Measurements from ENCODE around the gene MBD2. TPM values are rescaled to one million over a fixed set of nuclear protein-coding genes. Genes with fewer than 3 reads are reported as not detected.

The MBD2 gene
- total and polyA plus RNA-seq, 11 donors, result 15.9 to 74.9 (median 44.6) TPM

- ATAC-seq (no peak), DNase-seq (no peak)
- Histone ChIP-seq H3K36me3 (peaks cover 0 to 23% (median 16%) of the 10 kb centered on the region in 9 donors), H3K27me3 (no peaks in the 10 kb centered on the region), H3K27ac (peak overlapping the region in 1 of 12 donors; percentile 66), H3K4me3 (no peak overlapping the region), H3K9me3 (peaks cover 0 to 5% (median 1%) of the 10 kb centered on the region in 12 donors), H3K4me1 (peaks cover 0 to 8% (median 0%) of the 10 kb centered on the region in 12 donors)
- TF ChIP-seq CTCF (IDR thresholded peaks at IDR 0.05), result no peak
- intact Hi-C loops (cut with DNase I), result no loop called here
- WGBS, 4 donors, result 86 to 93% (median 92%) methylated on average over 4 of the region's 4 CpGs
These were observed 75.8 kb downstream of the MBD2 start for GRCh38 chr18:54148678-54149077.

- ATAC-seq (no peak), DNase-seq (no peak)
- Histone ChIP-seq H3K36me3 (peaks cover 0 to 18% (median 10%) of the 10 kb centered on the region in 9 donors), H3K9me3 (peaks cover 0 to 10% (median 5%) of the 10 kb centered on the region in 12 donors), H3K4me3 (no peak overlapping the region), H3K27me3 (no peaks in the 10 kb centered on the region), H3K27ac (peak overlapping the region in 1 of 12 donors; percentile 66), H3K4me1 (peaks cover 0 to 8% (median 0%) of the 10 kb centered on the region in 12 donors)
- TF ChIP-seq CTCF (IDR thresholded peaks at IDR 0.05), result no peak
- TF ChIP-seq POLR2A (IDR thresholded peaks at IDR 0.05), result no peak
- intact Hi-C loops (cut with DNase I), result no loop called here
These were observed 76.3 kb downstream of the MBD2 start for GRCh38 chr18:54148151-54148550.

GRCh38 chr18:54147439-54147838, 77.0 kb downstream of the MBD2 start:
- WGBS, 4 donors, result 84 to 92% (median 88%) methylated on average over 2 of the region's 2 CpGs
- TF ChIP-seq POLR2A (IDR thresholded peaks at IDR 0.05) (no peak), CTCF (IDR thresholded peaks at IDR 0.05) (no peak)
- no peak for DNase-seq

GRCh38 chr18:54141041-54141608, 83.3 kb downstream of the MBD2 start:
- no peak overlapping the region for H3K27ac ChIP-seq
- no peak for ATAC-seq
- peaks cover 0 to 8% (median 0%) of the 10 kb centered on the region in 9 donors for H3K36me3 ChIP-seq
- no peaks in the 10 kb centered on the region for H3K27me3 ChIP-seq
- no peak overlapping the region for H3K4me3 ChIP-seq
- peaks cover 0 to 27% (median 10%) of the 10 kb centered on the region in 12 donors for H3K9me3 ChIP-seq
- DNase-seq, result no peak
- intact Hi-C loops (cut with DNase I), result no loop called here
- TF ChIP-seq POLR2A (IDR thresholded peaks at IDR 0.05) (no peak), CTCF (IDR thresholded peaks at IDR 0.05) (no peak)
- no peaks in the 10 kb centered on the region for H3K4me1 ChIP-seq
- 91 to 94% (median 92%) methylated on average over 3 of the region's 3 CpGs for WGBS, 4 donors

More at GRCh38 chr18:54147439-54147838, 77.0 kb downstream of the MBD2 start:
- ATAC-seq, result no peak
- Histone ChIP-seq H3K27ac (no peak overlapping the region), H3K4me3 (no peak overlapping the region), H3K27me3 (no peaks in the 10 kb centered on the region), H3K9me3 (peaks cover 0 to 16% (median 5%) of the 10 kb centered on the region in 12 donors), H3K36me3 (peaks cover 0 to 11% (median 6%) of the 10 kb centered on the region in 9 donors), H3K4me1 (peaks cover 0 to 8% (median 0%) of the 10 kb centered on the region in 12 donors)
- intact Hi-C loops (cut with DNase I), result no loop called here
